ENCODE measurements around the gene NSFL1C.

Gene NSFL1C

DNA sequence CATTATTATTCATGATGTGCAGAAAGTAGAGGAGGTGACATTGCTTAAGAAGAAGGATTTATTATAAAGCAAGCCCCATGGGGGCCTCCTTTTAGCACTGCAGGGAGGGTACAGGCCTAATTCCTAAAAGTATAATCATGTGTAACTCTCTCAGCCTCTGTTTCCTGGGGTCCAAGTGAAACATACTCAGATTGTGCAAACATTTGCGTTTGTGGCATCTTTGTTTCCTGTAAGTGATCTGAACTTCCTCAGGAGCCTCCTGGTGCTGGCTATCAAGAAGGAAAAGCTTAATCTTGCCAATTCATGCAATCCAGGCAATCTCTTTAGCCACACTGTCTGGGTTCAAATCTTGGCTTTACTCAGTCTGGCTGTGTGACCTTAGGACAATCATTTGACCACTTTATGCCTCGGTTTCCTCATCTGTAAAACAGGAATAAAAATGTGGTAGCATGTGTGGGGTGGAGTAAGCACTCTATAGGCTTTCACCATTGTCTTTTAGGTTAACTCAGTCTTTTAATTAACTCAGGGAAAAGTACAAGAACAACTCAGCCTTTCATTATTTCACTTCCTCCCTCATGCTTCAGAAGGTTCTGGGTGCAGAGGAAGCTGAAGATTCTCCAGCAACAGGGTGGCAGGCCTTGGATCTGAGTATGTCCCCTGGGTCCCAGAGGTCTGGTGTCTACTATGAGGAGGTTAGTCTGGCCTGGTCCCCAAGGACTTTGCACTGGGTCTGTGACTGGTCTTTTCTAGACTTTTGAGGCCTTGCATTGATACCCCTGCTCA lies 25.4 kb upstream of the NSFL1C start:
- Mint-ChIP-seq H3K27ac (no peak overlapping the region), H3K4me1 (ENCODE audit: low read depth) (peaks cover 3% of the 10 kb centered on the region), H3K4me3 (no peak overlapping the region), H3K9me3 (ENCODE audit: low read depth) (no peaks in the 10 kb centered on the region), H3K27me3 (peaks cover under 1% of the 10 kb centered on the region), H3K36me3 (peaks cover 3% of the 10 kb centered on the region)

DNA sequence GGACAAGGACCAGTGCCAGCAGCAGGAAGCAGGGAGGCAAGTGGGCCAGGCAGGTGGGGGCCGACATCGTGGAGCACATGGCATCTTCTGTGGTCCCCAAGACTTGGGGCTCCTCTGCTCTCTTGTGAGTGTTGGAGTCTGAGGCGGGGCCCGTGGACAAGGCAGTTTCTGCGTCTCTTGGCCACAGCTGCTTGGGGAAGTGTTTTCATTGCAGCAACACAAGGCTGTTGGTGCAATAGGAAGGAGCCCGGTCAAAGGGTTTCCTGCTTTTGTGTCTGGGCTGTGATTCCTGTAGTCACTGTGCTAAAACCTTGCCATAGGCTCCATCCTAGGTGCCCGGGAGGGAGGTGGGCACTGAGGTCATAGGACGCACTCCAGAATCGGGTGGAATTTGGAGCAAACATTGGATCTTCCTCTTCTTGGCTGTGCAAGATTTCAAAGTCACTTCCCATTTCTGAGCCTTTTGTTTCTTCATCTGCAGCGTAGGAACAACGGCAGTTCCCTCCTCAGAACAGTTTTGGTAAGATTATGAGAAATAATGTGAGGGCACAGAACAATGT lies 24.7 kb upstream of the NSFL1C start, which contains the start of gene SIRPB2:
SIRPB2 (minus strand) TSS at position 140 of the 560 bp plus-strand sequence; CDS start at position 79, 61 bp downstream.
- no peak within 1 kb of the TSS for H3K27ac Mint-ChIP-seq
- no peak within 1 kb of the TSS for H3K4me3 Mint-ChIP-seq
- peaks cover 3% of the 10 kb centered on the region for H3K4me1 Mint-ChIP-seq (ENCODE audit: low read depth)
- peaks cover 3% of the 10 kb centered on the region for H3K27me3 Mint-ChIP-seq
- H3K36me3 Mint-ChIP-seq = peaks cover 3% of the 10 kb centered on the region
- no peaks in the 10 kb centered on the region for H3K9me3 Mint-ChIP-seq (ENCODE audit: low read depth)

DNA sequence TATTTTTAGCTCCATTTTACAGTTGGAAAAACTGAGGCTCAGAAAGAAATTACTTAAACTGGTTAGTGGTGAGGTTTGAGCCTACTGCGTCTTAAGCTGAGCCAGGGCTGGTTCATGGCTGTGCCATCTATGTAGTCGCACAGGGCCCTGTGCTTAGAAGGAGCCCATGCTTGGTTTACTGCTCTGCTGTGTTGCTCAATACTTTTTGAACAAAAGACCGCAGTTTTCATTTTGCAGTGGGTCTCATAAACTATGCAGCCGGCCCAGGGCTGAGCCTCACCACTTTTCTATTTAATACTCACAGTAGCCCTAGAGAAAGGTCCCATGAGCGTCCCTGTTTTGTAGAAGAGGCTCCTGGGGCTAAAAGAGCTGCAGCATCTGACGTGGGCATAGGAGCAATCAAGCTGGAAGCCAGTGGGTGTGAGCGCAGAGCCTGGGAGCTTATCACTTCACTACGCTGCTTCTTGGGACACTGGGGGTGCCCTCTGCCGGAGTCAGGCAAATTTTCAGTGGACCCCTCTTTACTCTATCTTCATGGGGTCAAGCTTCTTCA lies 24.1 kb upstream of the NSFL1C start:
- peaks cover 3% of the 10 kb centered on the region for H3K4me1 Mint-ChIP-seq (ENCODE audit: low read depth)
- no peak overlapping the region for H3K4me3 Mint-ChIP-seq

DNA sequence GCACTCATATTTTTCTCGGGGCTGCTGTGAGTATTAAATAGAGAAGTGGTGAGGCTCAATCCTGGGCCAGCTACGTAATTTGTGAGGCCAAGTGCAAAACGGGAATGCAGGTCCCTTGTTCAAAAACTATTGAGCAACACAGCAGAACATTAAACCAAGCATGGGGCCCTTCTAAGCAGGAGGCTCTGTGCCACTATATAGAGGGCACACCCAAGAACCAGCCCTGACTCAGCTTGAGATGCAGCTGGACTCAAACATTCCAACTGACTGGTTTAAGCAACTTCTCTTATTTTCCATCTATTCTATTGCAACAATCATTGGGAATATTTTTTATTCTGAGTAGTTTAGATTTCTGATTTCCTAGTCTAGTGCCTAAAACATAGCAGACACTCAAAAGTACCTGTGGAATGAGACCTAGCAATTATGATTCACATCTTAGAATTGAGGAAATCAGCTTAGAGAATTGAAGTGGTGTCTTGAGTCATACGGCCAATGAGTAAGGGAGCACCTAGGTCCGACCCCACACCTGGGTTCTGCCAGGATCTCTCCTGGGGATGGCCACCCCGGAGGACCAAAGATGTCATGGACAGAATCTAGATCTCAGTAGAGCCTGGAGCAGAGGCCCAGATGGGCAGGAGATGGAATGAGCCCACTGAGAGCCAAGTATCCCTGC lies 23.3 kb upstream of the NSFL1C start:
- Mint-ChIP-seq H3K9me3 (ENCODE audit: low read depth) (no peaks in the 10 kb centered on the region), H3K4me1 (ENCODE audit: low read depth) (peaks cover 3% of the 10 kb centered on the region), H3K27me3 (peaks cover 3% of the 10 kb centered on the region), H3K27ac (no peak overlapping the region), H3K4me3 (no peak overlapping the region), H3K36me3 (peaks cover 3% of the 10 kb centered on the region)

More for the DNA sequence above, 24.1 kb upstream of the NSFL1C start:
- Mint-ChIP-seq H3K9me3 (ENCODE audit: low read depth) (no peaks in the 10 kb centered on the region), H3K27me3 (peaks cover 3% of the 10 kb centered on the region), H3K36me3 (peaks cover 3% of the 10 kb centered on the region), H3K27ac (no peak overlapping the region)

DNA sequence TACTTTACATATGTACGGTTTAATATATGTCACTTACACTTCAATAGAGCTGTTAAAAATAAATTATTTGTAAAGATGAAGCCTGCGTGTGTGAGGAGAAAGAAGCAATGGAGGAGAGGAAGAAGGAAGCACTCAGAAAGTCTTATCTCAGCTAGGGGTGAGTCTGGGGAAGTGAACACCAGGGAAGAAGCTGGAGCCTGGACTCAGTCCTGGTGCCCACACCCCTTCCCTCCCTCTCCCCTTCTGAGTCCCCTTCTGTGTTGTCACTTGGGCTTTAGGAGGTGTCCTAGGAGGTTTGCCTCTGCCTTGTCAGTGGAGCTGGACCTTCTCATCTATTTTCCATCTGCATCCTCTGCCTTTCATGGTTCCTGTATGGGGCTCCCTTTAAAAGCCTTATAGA lies 22.7 kb upstream of the NSFL1C start:
- Mint-ChIP-seq H3K27me3 (peaks cover 8% of the 10 kb centered on the region), H3K36me3 (peaks cover 3% of the 10 kb centered on the region), H3K4me3 (no peak overlapping the region), H3K27ac (no peak overlapping the region), H3K9me3 (ENCODE audit: low read depth) (no peaks in the 10 kb centered on the region), H3K4me1 (ENCODE audit: low read depth) (peaks cover 3% of the 10 kb centered on the region)

DNA sequence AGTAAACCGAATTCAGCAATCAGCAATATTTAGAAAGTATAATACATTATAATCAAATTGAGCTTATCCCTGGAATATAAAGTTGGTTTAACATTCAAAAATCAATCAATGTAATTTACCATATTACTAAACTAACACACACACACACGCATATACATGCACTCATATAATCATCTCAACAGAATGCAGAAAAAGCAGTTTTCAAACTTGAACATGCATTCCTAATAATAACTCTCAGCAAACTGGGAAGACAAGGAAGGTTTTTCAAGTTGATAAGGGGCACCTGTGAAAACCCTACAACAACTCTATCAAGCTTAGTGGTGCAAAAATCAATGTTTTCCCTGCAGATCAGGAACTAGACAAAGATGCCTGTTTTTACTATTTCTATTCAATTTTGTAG lies 19.9 kb upstream of the NSFL1C start:
- H3K27ac Mint-ChIP-seq = no peak overlapping the region
- peaks cover 16% of the 10 kb centered on the region for H3K27me3 Mint-ChIP-seq
- H3K4me3 Mint-ChIP-seq = no peak overlapping the region
- no peaks in the 10 kb centered on the region for H3K9me3 Mint-ChIP-seq (ENCODE audit: low read depth)
- no peaks in the 10 kb centered on the region for H3K36me3 Mint-ChIP-seq
- H3K4me1 Mint-ChIP-seq (ENCODE audit: low read depth) = peaks cover 2% of the 10 kb centered on the region

DNA sequence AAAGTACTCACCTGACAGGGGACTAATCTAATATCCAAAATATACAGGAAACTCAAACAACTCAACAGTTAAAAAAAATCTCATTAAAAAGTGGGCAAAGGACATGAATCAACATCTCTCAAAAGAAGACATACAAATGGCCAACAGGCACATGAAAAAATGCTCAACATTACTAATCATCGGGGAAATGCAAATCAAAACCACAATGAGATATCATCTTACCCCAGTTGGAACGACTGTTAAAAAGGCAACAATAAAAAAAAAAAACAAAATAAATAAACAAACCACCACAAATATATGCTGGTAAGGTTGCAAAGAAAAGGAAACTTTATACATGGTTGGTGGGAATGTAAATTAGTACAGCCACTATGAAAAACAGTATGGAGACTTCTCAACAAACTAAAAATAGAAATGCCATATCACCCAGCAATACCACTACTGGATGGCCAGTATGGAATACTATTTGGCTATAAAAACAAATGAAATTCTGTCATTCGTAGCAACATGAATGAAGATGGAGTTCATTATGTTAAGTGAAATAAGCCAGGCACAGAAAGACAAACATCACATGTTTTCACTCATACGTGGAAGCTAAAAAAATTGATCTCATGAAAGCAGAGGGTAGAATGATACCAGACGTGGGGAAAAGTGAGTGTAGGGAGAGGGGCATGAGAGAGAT lies 17.9 kb upstream of the NSFL1C start:
- Mint-ChIP-seq H3K27ac (no peak overlapping the region), H3K27me3 (peaks cover 21% of the 10 kb centered on the region), H3K4me1 (ENCODE audit: low read depth) (no peaks in the 10 kb centered on the region), H3K4me3 (no peak overlapping the region), H3K36me3 (no peaks in the 10 kb centered on the region), H3K9me3 (ENCODE audit: low read depth) (no peaks in the 10 kb centered on the region)

DNA sequence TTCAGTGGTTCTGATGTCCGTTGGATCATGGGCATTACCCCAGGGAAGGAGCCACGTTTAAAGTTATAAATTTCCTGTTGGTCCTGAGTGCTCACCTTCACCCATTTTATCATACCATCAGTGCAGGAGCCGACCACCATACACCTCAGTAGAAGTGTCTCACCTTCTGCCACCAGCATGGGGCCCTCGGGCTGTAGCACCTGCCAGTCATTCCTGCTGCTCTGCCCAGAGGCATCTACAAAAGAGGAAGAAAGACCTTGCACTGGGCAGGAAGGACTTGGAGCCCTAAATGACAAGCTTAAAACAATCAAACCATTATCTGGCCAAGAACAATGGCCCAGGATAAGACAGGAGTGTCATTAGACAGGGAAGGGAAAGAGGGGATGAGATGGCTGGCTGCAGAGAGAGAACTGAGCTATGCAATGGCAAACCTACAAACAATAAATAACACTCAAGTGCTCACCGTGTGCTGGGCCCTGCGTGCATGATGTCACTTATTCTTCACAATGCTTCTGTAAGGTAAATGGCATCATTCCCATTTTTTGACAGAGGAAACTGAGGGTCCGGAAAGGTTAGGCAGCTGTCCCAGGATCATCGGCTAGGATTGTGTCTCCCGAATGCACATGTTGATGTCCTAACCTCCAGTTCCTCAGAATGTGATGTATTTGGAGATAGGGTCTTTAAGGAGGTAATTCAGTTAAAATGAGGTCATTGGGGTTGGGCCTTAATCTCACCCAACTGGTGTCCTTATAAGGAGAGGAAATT lies 13.4 kb upstream of the NSFL1C start:
- Mint-ChIP-seq H3K4me1 (ENCODE audit: low read depth) (no peaks in the 10 kb centered on the region), H3K36me3 (no peaks in the 10 kb centered on the region), H3K27me3 (peaks cover 22% of the 10 kb centered on the region)

DNA sequence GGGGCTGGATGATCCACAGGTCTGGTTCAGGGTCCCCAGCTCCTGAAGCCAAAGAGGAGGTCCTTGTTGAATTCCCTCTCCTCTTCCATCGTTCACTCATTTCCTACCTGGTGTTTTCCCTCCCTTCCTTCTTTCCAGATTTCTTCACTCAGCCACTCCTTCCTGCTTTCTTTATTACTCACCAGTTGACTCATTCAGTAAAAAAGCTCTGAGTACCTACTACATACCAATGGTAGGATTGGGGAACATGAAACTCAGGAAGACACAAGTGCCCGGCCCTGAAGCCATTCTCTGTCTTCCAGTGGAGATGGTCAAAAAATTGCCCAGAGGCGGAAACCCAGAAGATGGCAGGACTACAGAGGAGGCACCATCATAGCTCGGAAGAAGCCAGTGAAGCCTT lies 11.9 kb upstream of the NSFL1C start:
- no peak overlapping the region for H3K27ac Mint-ChIP-seq
- peaks cover 11% of the 10 kb centered on the region for H3K27me3 Mint-ChIP-seq
- no peaks in the 10 kb centered on the region for H3K9me3 Mint-ChIP-seq (ENCODE audit: low read depth)
- H3K36me3 Mint-ChIP-seq = no peaks in the 10 kb centered on the region
- H3K4me1 Mint-ChIP-seq (ENCODE audit: low read depth) = no peaks in the 10 kb centered on the region
- H3K4me3 Mint-ChIP-seq = no peak overlapping the region

More for the DNA sequence above, 13.4 kb upstream of the NSFL1C start:
- Mint-ChIP-seq H3K27ac (no peak overlapping the region), H3K4me3 (no peak overlapping the region), H3K9me3 (ENCODE audit: low read depth) (no peaks in the 10 kb centered on the region)

DNA sequence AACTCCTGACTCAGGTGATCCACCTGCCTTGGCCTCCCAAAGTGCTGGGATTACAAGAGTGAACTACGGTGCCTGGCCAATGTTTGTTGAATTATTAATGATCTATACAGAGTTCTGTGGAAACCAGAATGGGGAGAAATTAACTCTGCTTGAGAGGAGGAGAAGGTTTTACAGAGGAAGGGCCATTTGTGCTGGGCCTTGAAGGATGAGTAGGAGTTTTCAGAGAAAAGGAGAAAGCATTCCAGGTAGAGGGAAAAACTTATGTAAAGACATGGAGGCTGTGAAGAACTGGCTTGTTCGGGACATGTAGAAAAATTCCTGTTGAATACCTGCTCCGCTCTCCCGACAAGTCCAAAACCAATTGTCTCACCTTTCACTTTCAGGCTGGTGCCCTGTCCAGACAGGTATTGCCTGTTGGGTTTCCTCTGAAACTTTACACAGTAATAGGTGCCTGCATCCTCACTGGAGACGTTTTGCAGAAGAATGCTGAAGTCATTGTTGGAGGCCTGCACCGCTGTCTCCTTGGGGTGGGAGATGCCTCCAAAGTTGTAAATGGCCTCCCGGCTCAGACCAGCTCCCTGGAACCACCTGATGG lies 11.3 kb upstream of the NSFL1C start:
- Mint-ChIP-seq H3K9me3 (ENCODE audit: low read depth) (no peaks in the 10 kb centered on the region), H3K4me1 (ENCODE audit: low read depth) (no peaks in the 10 kb centered on the region), H3K36me3 (no peaks in the 10 kb centered on the region), H3K4me3 (no peak overlapping the region), H3K27me3 (peaks cover 11% of the 10 kb centered on the region), H3K27ac (no peak overlapping the region)

DNA sequence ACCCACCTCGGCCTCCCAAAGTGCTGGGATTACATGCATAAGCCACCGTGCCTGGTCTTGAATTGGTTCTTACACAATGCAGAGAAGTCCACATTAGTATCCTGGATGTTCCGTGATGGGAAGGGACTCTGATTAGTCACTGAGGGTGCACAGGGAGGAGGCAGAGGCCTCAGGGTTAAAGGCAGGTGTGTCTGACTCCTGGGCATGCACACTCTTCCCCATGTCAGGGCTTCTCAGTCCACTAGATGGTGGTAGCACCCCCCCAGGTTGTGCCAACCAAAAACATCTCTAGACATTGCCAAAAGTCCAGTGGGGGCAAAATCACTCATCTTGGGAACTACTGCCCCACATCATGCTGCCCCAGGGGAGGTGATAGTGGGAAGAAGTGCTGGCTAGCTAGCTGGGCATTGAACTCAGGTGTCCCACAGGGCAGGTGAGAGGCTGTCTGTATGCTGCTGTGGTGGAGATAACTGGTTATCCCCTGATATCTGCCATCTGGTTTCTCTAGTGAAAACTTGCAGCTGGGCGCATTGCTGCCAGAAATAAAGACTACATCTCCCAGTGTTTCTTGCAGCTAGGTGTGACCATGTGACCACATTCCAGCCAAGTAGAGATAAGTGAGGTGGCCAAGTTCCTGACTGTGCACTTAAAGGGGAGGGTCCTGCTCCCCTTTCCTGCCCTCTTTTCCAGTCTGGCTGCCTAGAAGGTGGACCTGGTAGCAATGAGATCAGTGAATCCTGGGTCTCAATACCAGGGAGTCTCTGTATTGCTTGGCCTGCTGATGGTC lies 8.4 kb upstream of the NSFL1C start:
- peaks cover 6% of the 10 kb centered on the region for H3K27me3 Mint-ChIP-seq
- no peaks in the 10 kb centered on the region for H3K9me3 Mint-ChIP-seq (ENCODE audit: low read depth)
- no peak overlapping the region for H3K27ac Mint-ChIP-seq
- H3K36me3 Mint-ChIP-seq = no peaks in the 10 kb centered on the region
- no peaks in the 10 kb centered on the region for H3K4me1 Mint-ChIP-seq (ENCODE audit: low read depth)
- no peak overlapping the region for H3K4me3 Mint-ChIP-seq

DNA sequence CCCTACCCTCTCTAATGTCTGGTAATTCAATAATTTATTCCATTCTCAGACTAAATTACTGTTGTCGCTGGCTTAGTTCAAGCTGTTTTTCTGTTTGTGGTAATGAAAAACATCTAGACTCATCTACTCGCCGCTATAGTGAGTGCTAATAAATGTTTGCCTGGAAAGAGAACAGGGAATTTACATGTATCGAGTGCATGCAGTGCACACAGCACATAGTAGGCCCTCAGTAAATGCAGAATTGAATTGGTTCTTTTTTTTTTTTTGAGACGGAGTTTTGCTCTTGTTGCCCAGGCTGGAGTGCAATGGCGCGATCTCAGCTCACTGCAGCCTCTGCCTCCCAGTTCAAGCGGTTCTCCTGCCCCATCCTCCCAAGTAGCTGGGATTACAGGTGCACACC lies 7.7 kb upstream of the NSFL1C start:
- Mint-ChIP-seq H3K27ac (no peak overlapping the region), H3K4me3 (no peak overlapping the region), H3K9me3 (ENCODE audit: low read depth) (no peaks in the 10 kb centered on the region), H3K27me3 (peaks cover 4% of the 10 kb centered on the region), H3K36me3 (no peaks in the 10 kb centered on the region), H3K4me1 (ENCODE audit: low read depth) (no peaks in the 10 kb centered on the region)

Data from activated naive CD8-positive, alpha-beta T cell (primary cell).